Stomach (tissue), 9 donors: ENCODE results near the gene CLRN2. TPM values are rescaled to one million over a fixed set of nuclear protein-coding genes. Genes with fewer than 3 reads are reported as not detected.
A peak's percentile ranks its signal among the peaks of the same experiment; 100 is the strongest.
"Not testable (repeated sequence)": the region's sequence is repeated elsewhere in the genome, so short reads cannot be mapped to it uniquely, and the experiment has no call there.

Source experiments
- DNase-seq, 2 donors: peaks; one replicate each; pipeline versions ENCODE4 v3.0.0 to v3.0.0-alpha.2; 2013 to 2019
- H3K27ac ChIP-seq, 5 donors: fragments of 200-600 bp in 4 of 5; sonication (generic) in 4 of 5; one replicate each; pipeline ENCODE4 v1.5.1; 2013 to 2019; ENCODE audit warnings: mild to moderate bottlenecking in 1 of 5, moderate library complexity in 1 of 5
- H3K27me3 ChIP-seq, 3 donors: fragments of 200-600 bp; sonication (generic); one replicate each; pipeline ENCODE4 v1.5.1; 2017 to 2019; ENCODE audit warnings: mixed run types in 1 of 3
- H3K36me3 ChIP-seq, 4 donors: fragments of 200-600 bp; sonication (generic); 1 replicate in 3 of 4; 2 replicates in 1 of 4; pipeline ENCODE4 v1.5.1; 2016 to 2019
- H3K4me1 ChIP-seq, 4 donors: fragments of 200-600 bp; sonication (generic); one replicate each; pipeline ENCODE4 v1.5.1; 2016 to 2019
- H3K4me3 ChIP-seq, 4 donors: fragments of 200-600 bp; sonication (generic) in 3 of 4; one replicate each; pipeline ENCODE4 v1.5.1; 2016 to 2019; ENCODE audit warnings: mild to moderate bottlenecking in 1 of 4
- H3K9me3 ChIP-seq, 4 donors: fragments of 200-600 bp; sonication (generic); one replicate each; pipeline ENCODE4 v1.5.1; 2016 to 2019
- CTCF ChIP-seq, 7 experiments: fragments of 450-650 bp in 4 of 7; fragments of 200-600 bp in 3 of 7; sonication (generic) in 3 of 7; IDR thresholded peaks; one replicate each; pipeline ENCODE4 v1.5.1; 2016 to 2019; ENCODE audit warnings: antibody characterized with exemption in 7 of 7, control low read depth in 2 of 7, mild to moderate bottlenecking in 1 of 7
- EP300 ChIP-seq: sonication (generic); formaldehyde crosslinking; IDR thresholded peaks from one replicate; pipeline ENCODE4 v1.6.1; 2017; ENCODE audit warnings: antibody characterized with exemption
- POLR2A ChIP-seq, 4 donors: fragments of 450-650 bp; IDR thresholded peaks; one replicate each; pipeline ENCODE4 v1.6.1; 2016; ENCODE audit warnings: antibody characterized with exemption in 4 of 4, control low read depth in 2 of 4, mild to moderate bottlenecking in 1 of 4, moderate library complexity in 1 of 4
- POLR2AphosphoS5 ChIP-seq, 3 donors: sonication (generic); formaldehyde crosslinking; IDR thresholded peaks; one replicate each; pipeline ENCODE4 v1.6.1; 2016; ENCODE audit warnings: antibody characterized with exemption in 3 of 3
- WGBS, 5 donors: extraction: QIAGEN DNeasy Blood & Tissue Kit in 3 of 5; methylation state at CpG; one replicate each; pipeline versions ENCODE4 v1.1.5 to v1.1.7; 2013 to 2018; 5-methylcytosine and 5-hydroxymethylcytosine counted together
- intact Hi-C: fragments of 100-400 bp; cut with DNase I; formaldehyde crosslinking; loops from one replicate; pipeline ENCODE4 v1.15.1; 2023; ENCODE audit warnings: low total_unique reads
- polyA plus RNA-seq, 3 donors: library from polyadenylated mRNA; stranded (reverse); fragments of 200-250 nt; gene quantifications; one replicate each; pipeline ENCODE4 v1.2.3, GENCODE V29; 2013
- total RNA-seq, 5 donors: library from RNA; depleted of rRNA; stranded (reverse); fragments of >200 nt; gene quantifications; one replicate each; pipeline versions ENCODE4 v1.1.0 to v1.2.3, GENCODE V29; 2014 to 2016
- donor health status: healthy with polysubstance abuse.
- donor health status: Bipolar disorder and iron deficiency.
- donor health status: healthy.

Gene CLRN2
- total and polyA plus RNA-seq, 8 donors, result not detected

DNA sequence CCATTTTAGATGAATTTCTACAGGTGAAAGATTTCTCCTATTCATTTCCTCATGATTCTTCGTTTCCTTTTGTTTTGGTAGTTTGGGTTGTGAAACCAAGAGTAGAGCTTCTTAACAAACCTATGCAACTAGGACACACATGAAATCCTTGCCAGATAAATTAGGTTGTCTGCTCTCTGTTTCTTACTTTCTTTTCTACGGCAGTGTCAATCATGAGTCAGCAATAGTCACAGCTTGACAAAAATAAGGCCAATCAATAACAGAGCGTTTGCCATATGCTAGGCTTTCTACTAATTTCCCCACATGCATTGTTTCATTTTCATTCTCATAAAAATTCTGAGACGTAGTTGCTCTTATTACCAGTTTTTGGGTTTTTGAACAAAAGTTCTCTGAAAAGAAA lies 20.3 kb downstream of the CLRN2 start:
- H3K4me3 ChIP-seq, result no peak overlapping the region
- 71 to 86% (median 81%) methylated on average over 4 of the region's 4 CpGs for WGBS, 5 donors
- H3K27me3 ChIP-seq, result no peaks in the 10 kb centered on the region
- H3K27ac ChIP-seq, result no peak overlapping the region
- H3K36me3 ChIP-seq, result no peaks in the 10 kb centered on the region
- H3K9me3 ChIP-seq, result no peaks in the 10 kb centered on the region
- intact Hi-C loops, result no loop called here
- no peak for DNase-seq
- TF ChIP-seq POLR2AphosphoS5 (IDR thresholded peaks at IDR 0.05) (no peak), CTCF (IDR thresholded peaks at IDR 0.05) (no peak), POLR2A (IDR thresholded peaks at IDR 0.05) (no peak), EP300 (no peak)
- H3K4me1 ChIP-seq, result no peaks in the 10 kb centered on the region

DNA sequence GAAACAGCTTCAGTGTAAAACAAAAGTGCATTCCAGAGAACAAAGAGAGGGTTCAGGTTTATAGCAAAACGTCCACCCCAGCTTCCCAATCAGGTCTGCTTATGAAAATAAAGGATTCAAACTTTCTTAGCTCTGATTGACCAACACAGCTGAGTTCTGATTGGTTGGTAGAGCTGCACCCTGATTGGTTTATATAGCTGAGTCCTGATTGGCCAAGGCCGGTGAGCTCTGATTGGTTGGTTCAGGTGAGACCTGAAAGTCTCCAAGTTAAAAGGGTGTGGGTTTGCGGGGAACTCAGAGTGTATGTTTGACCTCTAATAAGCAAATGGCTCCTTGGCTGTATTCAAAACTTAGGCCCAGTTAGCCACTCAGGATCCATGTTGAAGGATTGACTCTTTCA lies 20.9 kb downstream of the CLRN2 start:
- TF ChIP-seq EP300, result no peak
- TF ChIP-seq CTCF (IDR thresholded peaks at IDR 0.05), result no peak
- no peak for TF ChIP-seq POLR2A (IDR thresholded peaks at IDR 0.05)
- Histone ChIP-seq H3K9me3 (no peaks in the 10 kb centered on the region), H3K27me3 (no peaks in the 10 kb centered on the region), H3K36me3 (no peaks in the 10 kb centered on the region), H3K27ac (no peak overlapping the region), H3K4me3 (no peak overlapping the region), H3K4me1 (no peaks in the 10 kb centered on the region)
- DNase-seq, result no peak
- WGBS, 5 donors, result 76 to 82% (median 78%) methylated on average over 3 of the region's 3 CpGs
- intact Hi-C loops, result no loop called here

DNA sequence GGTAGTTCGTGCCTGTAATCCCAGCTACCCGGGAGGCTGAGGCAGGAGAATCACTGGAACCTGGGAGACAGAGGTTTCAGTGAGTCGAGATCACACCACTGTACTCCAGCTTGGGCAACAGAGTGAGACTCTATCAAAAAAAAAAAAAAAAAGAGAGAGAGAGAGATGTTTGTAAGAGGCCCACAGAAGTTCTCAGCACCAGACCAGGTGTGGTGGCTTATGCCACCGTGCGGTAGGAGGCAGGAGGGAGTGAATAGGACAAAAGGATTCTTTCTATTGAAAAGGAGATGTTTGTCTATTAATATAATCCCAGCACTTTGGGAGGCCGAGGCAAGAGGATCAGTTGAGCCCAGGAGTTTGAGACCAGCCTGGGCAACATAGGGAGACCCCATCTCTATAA lies 22.1 kb downstream of the CLRN2 start:
- H3K9me3 ChIP-seq, H3K27ac ChIP-seq, H3K4me1 ChIP-seq, H3K4me3 ChIP-seq, H3K27me3 ChIP-seq, intact Hi-C loops, H3K36me3 ChIP-seq, DNase-seq: not testable (repeated sequence)
- WGBS, 5 donors, result 84 to 92% (median 87%) methylated on average over 6 of the region's 6 CpGs

GRCh38 chr4:17544205-17544604 lies 29.2 kb downstream of the CLRN2 start:
- DNase-seq, result peak in 1 of 2 donors; percentile 32
- Histone ChIP-seq H3K4me1 (no peaks in the 10 kb centered on the region), H3K36me3 (no peaks in the 10 kb centered on the region), H3K27me3 (no peaks in the 10 kb centered on the region), H3K9me3 (no peaks in the 10 kb centered on the region), H3K4me3 (no peak overlapping the region), H3K27ac (no peak overlapping the region)
- intact Hi-C loops, result no loop called here
- TF ChIP-seq POLR2A (IDR thresholded peaks at IDR 0.05) (no peak), EP300 (no peak), CTCF (IDR thresholded peaks at IDR 0.05) (no peak), POLR2AphosphoS5 (IDR thresholded peaks at IDR 0.05) (no peak)
- 10 to 21% (median 13%) methylated on average over 6 of the region's 6 CpGs for WGBS, 5 donors

DNA sequence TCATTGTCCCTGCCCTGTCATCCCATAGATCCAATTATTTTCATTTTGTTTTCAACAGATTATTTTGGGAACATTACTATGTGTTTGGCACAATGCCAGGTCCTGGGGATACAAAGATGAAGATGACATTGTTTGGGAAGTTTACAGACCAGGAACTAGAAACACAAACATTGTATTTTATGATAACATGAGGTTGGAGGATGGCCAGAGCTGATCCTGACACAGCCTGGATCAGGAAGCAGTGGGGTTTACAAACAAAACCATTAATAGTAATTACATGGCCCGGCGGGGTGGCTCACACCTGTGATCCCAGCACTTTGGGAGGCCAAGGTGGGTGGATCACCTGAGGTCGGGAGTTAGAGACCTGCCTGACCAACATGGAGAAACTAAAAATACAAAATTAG lies 29.9 kb downstream of the CLRN2 start:
- no peak for TF ChIP-seq POLR2A (IDR thresholded peaks at IDR 0.05)
- TF ChIP-seq EP300, result no peak
- no peak for TF ChIP-seq POLR2AphosphoS5 (IDR thresholded peaks at IDR 0.05)
- TF ChIP-seq CTCF (IDR thresholded peaks at IDR 0.05), result no peak
- no peak overlapping the region for H3K27ac ChIP-seq
- intact Hi-C loops, result no loop called here

More for the DNA sequence above, 29.9 kb downstream of the CLRN2 start:
- Histone ChIP-seq H3K4me3 (no peak overlapping the region), H3K4me1 (no peaks in the 10 kb centered on the region), H3K36me3 (no peaks in the 10 kb centered on the region), H3K9me3 (no peaks in the 10 kb centered on the region), H3K27me3 (no peaks in the 10 kb centered on the region)
- WGBS, 5 donors, result 33 to 53% (median 43%) methylated on average over 3 of the region's 3 CpGs
- peak; percentile 27 to 28 for DNase-seq
